GM18951 (cell line): ENCODE data around the gene ARID1A.
"Not testable (repeated sequence)": the region's sequence is repeated elsewhere in the genome, so short reads cannot be mapped to it uniquely, and the experiment has no call there.

Experiments
- POLR2A ChIP-seq: IDR thresholded peaks from 4 replicates; pipeline ENCODE4 v1.6.1; 2011; ENCODE audit warnings: mild to moderate bottlenecking; ENCODE audit not compliant: insufficient read length, insufficient read depth; ENCODE audit errors: extremely low read depth
- in situ Hi-C: fragments of 300-500 bp; cut with MboI; formaldehyde crosslinking; loops from one replicate; pipeline ENCODE4 v1.12.0; 2022; ENCODE audit warnings: low sequenced_read_pairs, mixed read lengths, inconsistent platforms; ENCODE audit not compliant: unreplicated experiment

ARID1A gene

GRCh38 chr1:26705788-26706311 lies 10.0 kb downstream of the ARID1A start:
- in situ Hi-C loops = no loop called here

DNA sequence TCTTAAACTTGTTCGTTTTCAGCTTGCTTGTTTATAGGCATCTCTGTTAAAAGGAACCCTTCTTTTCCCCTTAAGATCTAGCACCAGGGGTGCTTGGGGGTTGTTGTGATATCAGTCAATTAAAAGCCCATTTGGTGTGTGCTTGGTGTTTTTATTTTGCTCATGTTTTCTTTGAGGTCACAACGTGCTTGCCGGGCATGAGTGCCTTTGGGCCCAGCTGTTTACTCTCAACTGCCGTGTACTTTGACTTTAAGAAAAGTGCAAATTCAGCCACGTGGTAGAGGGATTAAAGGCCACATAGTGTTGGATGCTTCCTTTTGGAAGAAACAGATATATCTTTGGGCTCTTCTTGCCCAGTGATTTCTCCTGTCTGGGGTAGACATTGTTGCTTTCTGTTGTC lies 10.5 kb downstream of the ARID1A start:
- in situ Hi-C loops = no loop called here
- no peak for TF ChIP-seq POLR2A

More at GRCh38 chr1:26705788-26706311, 10.0 kb downstream of the ARID1A start:
- TF ChIP-seq POLR2A = no peak

- TF ChIP-seq POLR2A = no peak
- in situ Hi-C loops = no loop called here
Observed at GRCh38 chr1:26710811-26711210, 15.0 kb downstream of the ARID1A start.

DNA sequence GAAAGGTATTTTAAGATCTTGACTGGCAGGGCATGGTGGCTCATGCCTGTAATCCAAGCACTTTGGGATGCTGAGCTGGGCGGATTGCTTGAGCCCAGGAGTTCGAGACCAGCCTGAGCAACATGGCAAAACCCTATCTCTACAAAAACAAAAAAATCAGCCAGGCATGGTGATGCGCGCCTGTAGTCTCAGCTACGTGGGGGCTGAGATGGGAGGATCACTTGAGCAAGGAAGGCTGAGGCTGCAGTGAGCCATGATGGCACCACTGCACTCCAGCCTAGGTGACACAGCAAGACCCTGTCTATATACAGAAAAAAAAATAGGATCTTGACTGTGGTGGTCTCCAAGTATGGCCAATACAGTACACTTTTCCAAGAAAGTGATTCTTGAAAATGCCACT lies 16.0 kb downstream of the ARID1A start:
- in situ Hi-C loops = no loop called here
- no peak for TF ChIP-seq POLR2A

GRCh38 chr1:26717017-26717491 lies 21.2 kb downstream of the ARID1A start:
- TF ChIP-seq POLR2A = no peak
- in situ Hi-C loops = no loop called here

DNA sequence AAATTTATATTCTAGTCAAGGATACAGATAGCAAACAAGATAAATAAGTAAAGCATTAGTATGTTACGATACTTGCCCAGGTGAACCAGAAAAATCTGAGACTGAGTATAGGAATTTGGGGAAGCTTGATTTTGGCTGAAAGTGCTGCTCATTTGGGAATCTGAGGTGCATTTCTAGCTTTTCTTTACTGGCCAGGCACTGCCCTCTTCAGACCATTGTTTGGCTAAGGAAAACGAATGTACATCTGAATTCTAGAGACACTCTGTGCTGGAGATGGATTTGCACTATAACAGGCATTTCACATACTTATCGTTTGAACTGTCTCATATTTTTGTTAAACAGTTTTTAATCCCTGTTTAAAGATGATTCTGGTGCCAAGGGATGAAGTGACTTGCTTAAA lies 23.4 kb downstream of the ARID1A start:
- in situ Hi-C loops = no loop called here
- TF ChIP-seq POLR2A = no peak

- in situ Hi-C loops = no loop called here
- no peak for TF ChIP-seq POLR2A
Observed at GRCh38 chr1:26721669-26722355, 26.0 kb downstream of the ARID1A start.

DNA sequence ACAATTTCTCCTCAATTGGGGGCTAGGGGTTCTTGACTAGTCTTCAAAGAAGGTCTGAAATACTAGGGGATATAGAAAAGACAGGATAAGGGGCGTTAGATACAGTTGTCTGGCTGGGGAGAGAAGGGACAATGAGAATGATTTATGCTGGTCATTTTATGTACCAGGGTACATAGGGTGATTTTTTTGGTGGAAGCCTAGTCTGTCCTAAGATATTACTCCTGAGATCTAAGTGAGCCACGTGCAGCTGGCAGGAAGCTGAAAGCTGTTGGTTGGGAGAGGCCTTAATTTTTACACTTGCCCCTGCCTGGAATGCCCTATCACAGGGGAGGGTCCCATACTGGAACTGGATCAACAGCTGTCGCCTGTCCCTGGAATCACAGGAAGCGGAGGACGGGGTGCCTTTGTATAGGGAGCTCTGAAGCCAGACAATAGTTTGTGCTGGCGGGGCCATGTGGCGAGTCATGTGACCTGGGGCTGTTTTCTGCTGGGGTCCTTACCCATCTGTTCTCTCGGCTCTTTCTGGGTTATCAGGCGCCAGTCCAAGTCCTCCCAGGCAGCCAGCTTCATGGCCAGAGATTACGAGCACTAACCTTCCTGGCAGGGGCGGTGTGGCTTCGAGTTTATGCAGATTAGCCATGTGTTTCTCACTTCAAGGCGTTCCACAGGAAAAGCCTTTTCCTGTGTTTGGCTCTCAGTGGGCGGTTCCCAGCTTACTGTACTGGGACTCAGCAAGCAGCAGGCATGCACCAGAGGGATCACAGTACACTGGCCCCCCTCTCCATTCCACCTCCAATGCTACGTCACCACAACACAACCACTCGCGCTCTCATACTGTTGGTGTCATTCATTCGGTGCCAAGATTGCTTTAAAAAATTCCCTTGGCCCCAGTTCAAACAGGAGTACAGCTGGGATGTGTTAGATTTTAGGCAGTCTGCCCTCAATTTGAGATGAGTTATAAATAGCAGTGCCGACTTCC lies 27.5 kb downstream of the ARID1A start:
- no peak for TF ChIP-seq POLR2A
- in situ Hi-C loops = no loop called here

- TF ChIP-seq POLR2A = no peak
- in situ Hi-C loops = no loop called here
Observed at GRCh38 chr1:26724118-26724517, 28.3 kb downstream of the ARID1A start.

GRCh38 chr1:26724926-26725325 lies 29.1 kb downstream of the ARID1A start:
- TF ChIP-seq POLR2A = no peak

GRCh38 chr1:26725904-26726303 lies 30.1 kb downstream of the ARID1A start:
- in situ Hi-C loops = not testable (repeated sequence)

More at GRCh38 chr1:26724926-26725325, 29.1 kb downstream of the ARID1A start:
- in situ Hi-C loops = no loop called here

DNA sequence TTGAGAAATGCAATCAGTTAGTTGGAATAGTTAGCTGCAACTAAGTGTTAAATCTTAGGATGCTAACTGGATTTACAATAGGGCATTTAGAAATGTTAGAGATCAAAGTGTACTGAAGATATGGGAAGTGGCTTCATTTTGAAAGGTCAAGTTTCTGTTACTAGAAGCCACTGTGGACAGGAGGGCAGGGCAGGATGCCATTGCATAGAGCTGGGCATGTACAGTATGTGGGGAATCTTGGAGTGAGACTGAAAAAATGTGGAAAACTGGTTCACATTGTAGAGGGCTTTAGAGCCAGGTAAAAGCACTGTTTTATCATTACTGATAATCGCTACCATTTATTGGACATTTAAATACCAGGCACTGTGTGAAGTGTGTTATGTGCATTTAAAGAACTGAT lies 31.0 kb downstream of the ARID1A start:
- in situ Hi-C loops = no loop called here
- no peak for TF ChIP-seq POLR2A

GRCh38 chr1:26727476-26727875 lies 31.7 kb downstream of the ARID1A start:
- no peak for TF ChIP-seq POLR2A
- in situ Hi-C loops = no loop called here
